ELF-1 (cell line): ENCODE results near the gene GNPAT.
A peak's percentile ranks its signal among the peaks of the same experiment; 100 is the strongest.

ENCODE experiments used
- DNase-seq: peaks from one replicate; pipeline ENCODE4 v3.0.0-alpha.2; 2016; ENCODE audit warnings: low read depth, low spot score

GNPAT gene

DNA sequence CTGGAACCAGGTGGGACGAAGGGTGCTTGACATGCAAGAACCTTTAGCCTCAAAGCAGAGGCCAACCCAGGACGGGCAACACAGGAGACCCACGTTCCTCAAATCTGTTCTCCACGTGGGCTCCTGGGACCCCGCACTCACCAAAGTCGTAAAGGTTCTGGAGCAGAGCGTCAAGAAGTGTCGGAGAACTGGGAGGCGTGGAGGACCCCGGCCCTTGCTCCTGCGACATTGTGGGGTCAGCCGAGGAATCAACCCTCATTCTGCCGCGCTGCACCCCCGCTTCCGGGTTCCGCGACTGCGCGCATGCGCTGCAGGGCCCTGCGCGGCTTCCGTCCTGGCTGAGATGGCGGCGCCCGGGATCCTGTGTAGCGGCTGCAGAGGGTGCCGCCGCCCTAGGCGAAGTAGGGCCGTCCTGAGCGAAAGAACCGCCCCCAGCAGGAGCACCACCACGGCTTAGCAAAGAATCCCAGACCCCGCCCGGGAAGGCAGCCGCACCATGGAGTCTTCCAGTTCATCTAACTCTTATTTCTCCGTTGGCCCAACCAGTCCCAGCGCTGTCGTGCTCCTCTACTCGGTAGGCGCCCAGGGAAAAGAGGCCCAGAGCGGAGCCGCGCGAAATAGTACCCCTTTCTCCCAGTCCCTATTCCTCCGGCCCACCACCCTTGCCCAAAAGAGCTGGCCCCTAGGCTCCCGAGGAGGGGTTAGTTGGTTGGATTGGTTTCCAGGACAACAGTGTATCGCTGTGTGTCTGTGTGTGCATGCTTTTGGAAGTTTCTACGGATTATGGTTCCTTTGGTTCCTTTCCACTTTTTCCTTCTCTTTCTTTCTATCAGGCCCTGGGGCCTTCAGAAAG lies at the start of gene GNPAT:
GNPAT (plus strand) TSS at position 330 of the 853 bp plus-strand sequence; CDS start at position 497, 167 bp downstream.
- DNase-seq, result peak; percentile 93

GRCh38 chr1:231192620-231193163 lies 48.3 kb upstream of the GNPAT start:
- DNase-seq, result no peak

DNA sequence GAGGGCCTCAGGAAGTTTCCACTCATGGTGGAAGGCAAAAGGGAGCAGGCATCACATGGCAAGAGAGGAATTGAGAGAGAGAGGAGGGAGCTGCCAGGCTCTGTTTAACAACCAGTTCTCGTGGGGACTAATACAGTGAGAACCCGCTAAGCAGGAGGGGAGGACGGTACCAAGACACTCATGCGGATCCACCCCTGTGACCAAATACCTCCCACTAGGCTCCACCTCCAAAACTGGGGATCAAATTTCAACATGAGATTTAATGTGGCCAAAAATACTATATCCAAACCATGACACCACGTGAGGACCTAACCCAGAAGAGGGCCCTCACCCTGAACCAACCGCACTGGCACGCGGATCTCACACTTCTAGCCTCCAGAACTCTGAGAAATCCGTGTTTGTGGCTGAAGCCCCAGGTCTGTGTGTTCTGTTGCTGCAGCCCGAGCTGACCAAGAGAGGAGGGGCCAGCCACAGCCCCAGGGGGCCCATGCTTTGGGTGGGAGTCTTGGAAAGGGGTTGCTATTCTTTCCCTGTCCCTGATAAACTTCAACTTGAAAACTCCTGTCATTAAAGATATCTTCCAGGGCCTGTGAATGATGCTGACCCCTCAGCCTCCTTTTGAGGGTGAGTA lies 47.2 kb upstream of the GNPAT start:
- DNase-seq, result no peak

DNA sequence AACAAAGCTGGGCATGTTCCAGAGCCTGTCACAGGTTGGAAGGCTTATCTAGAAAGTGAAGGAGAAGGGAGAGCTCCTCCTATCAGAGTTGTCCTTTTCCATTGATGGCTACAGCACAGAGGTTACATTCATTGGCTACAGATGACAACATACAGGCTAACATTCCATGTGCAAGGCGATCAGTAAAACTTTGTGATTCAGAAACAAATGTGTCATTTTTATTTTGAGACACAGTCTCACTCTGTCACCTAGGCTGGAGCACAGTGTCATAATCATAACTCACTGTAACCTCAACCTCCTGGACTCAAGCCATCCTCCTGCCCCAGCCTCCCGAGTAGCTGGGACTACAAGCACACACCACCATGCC lies 46.6 kb upstream of the GNPAT start:
- no peak for DNase-seq

DNA sequence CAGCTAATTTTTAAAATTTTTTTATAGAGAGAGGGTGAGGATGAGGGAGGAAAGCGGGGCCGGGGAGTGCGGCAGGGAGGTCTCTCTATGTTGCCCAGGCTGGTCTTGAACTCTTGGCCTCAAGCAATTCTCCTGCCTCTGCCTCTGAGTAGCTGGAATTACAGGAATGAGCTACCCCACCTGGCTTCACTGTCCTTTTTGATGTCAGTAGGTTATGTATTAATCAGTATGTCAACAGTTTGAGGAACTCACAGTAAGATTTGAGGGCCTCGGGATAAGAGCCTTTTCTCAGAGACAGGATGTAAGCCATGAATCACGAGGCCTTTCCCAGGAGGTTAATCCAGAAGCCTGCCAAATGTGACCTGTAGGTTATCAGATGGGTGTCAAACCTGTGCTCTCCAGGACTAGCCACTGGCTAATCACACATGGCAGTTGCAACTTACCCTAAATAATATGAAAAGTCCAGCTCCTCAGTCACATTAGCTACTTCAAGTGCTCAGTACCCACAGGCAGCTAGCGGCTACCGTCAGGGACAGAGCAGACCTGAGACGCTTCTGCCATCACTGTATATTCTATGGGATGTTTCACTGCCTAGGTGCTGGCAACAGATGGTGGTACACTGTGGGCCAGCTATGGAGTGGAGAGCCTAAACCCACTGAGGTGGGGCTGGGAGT lies 46.0 kb upstream of the GNPAT start:
- DNase-seq, result peak; percentile 23

DNA sequence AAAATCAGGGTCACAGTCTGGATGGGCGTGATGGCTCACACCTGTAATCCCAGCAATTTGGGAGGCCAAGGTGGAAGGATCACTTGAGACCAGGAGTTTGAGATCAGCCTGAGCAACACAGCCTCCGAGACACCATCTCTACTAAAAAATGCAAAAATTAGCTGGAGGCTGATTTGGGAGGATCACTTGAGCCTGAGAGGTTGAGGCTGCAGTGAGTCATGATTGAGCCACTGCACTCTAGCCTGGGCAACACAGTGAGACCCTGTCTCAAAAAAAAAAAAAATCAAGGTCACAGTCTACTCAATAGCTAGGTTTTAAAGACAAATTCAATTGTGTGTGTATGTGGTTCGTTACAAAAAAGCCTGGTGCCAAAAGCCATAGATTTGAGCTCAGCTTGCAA lies 44.7 kb upstream of the GNPAT start:
- DNase-seq, result no peak

GRCh38 chr1:231196728-231197127 lies 44.3 kb upstream of the GNPAT start:
- DNase-seq, result no peak

GRCh38 chr1:231199868-231200267 lies 41.1 kb upstream of the GNPAT start:
- no peak for DNase-seq

- no peak for DNase-seq
Measured at GRCh38 chr1:231200388-231201031, 40.5 kb upstream of the GNPAT start.

- DNase-seq, result no peak
Measured at GRCh38 chr1:231201375-231201978, 39.5 kb upstream of the GNPAT start.

DNA sequence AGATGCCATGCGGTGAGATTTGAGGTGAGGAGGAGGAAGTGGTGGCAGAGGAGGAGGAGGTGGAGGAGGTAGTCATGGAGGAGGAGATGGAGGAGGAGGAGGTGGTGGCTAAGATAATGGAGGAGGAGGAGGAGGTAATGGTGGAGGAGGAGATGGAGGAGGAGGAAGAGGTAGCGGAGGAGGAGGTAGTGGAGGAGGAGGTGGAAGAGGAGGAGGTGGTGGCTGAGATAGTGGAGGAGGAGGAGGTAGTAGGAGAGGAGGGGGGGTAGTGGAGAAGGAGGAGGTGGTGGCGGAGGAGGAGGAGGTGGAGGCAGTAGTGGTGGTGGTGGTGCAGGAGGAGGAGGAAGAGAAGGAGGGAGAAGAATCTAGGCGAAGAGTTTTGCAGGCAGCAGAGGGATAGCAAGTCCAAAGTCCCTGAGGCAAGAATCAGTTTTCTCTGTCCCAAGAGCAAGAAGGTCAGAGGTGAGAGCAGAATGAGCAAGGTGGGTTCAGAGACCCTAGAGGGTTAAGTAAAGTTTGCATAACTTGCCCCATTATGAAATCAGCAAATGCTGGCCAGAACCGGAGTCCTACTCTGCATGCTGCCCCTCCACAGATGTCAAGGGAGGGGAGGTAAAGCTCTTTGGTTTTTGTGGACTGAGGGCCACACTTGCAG lies 38.9 kb upstream of the GNPAT start:
- DNase-seq, result no peak

GRCh38 chr1:231203259-231204057 lies 37.6 kb upstream of the GNPAT start:
- DNase-seq, result no peak

DNA sequence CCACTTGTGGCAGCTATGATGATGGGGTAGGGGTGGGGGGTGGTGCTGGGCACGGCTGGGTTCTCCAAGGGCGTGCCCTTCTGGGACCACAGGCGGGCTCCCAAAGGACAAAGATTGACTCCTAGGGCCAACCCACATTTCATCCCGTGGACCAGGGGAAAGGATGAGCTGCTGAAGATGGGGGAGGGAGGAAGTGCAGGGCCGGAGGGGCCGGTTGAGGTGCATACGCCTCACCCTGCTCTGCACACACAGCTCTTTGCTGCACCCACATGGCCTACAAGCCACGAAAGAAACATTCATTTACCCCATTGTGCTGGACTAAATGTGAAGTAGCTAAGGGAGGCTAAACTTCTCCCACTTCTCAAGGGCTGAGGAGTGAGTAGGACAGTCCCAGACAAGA lies 34.2 kb upstream of the GNPAT start:
- no peak for DNase-seq

- no peak for DNase-seq
Measured at GRCh38 chr1:231207437-231207836, 33.6 kb upstream of the GNPAT start.

DNA sequence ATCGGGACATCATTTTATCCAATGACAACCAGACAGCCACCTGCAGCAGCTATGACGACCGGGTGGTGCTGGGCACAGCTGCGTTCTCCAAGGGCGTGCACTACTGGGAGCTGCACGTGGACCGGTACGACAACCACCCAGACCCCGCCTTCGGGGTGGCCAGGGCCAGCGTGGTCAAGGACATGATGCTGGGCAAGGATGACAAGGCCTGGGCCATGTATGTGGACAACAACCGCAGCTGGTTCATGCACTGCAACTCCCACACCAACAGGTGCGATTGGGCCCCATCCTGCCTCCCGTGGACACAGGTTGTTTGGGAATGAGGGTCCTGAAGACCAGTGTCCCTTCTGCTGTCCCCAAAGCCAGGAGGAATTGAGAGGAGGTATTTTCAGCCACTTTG lies 32.0 kb upstream of the GNPAT start:
- DNase-seq, result no peak

GRCh38 chr1:231209531-231209930 lies 31.5 kb upstream of the GNPAT start:
- DNase-seq, result no peak

DNA sequence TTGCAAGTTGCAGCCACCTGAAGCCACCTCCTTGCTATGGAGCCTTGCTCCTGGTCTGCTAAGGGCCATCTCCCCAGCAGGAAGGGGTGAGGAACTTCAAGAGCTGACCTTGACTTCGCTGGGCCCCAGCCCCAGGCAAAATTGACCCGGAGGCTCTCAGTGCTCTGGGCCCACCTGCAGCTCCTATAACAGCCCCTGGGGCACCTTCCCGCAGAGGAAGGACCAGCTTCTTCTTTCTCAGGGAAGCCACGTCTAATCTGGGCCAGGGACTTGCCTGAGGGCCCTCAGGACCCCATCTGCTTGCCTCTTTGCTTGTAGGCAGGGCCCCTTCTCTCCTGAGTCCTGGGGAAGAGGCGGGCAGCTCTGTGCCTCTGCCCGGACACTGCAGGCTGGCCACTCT lies 30.9 kb upstream of the GNPAT start:
- peak; percentile 17 for DNase-seq

GRCh38 chr1:231211005-231211857 lies 29.8 kb upstream of the GNPAT start:
- peak; percentile 98 for DNase-seq

GRCh38 chr1:231212301-231212700 lies 28.7 kb upstream of the GNPAT start:
- DNase-seq, result peak; percentile 65
